OCI-LY7 (cell line): ENCODE results near the gene FANCI. TPM values are rescaled to one million over a fixed set of nuclear protein-coding genes. Genes with fewer than 3 reads are reported as not detected.

Experiments used
- BruUV-seq: library from RNA; stranded (reverse); fragments of 400-500 nt; replicated peaks from 2 replicates; lab custom pipeline; 2021; lab: Mats Ljungman, UMichigan
- CTCF ChIA-PET: fragments of 300-600 bp; sonication (Branson Sonifier 250); formaldehyde crosslinking; loops from one replicate; lab custom pipeline; 2022; ENCODE audit warnings: antibody characterized with exemption; ENCODE audit not compliant: unreplicated experiment; lab: Charles Lee
- POLR2A ChIA-PET: fragments of 300-600 bp; sonication (Branson Sonifier 250); formaldehyde crosslinking; loops from one replicate; lab custom pipeline; 2022; ENCODE audit warnings: antibody characterized with exemption; lab: Charles Lee
- DNase-seq: peaks from one replicate; pipeline ENCODE4 v3.0.0-alpha.2; 2015; ENCODE audit warnings: low spot score
- H2AFZ ChIP-seq: fragments of 200-600 bp; sonication (generic), shearing (Covaris generic); 2 replicates; pipeline ENCODE4 v1.6.1; 2014; ENCODE audit warnings: mild to moderate bottlenecking, antibody characterized with exemption, low read length, moderate library complexity
- H3K27ac ChIP-seq: fragments of 200-600 bp; sonication (generic); 2 replicates; pipeline ENCODE4 v1.5.1; 2014; ENCODE audit warnings: mixed run types, low read depth, mild to moderate bottlenecking, moderate library complexity, low read length, inconsistent platforms; ENCODE audit not compliant: poor library complexity, severe bottlenecking
- H3K36me3 ChIP-seq: fragments of 200-600 bp; sonication (generic); 2 replicates; pipeline ENCODE4 v1.6.1; 2014; ENCODE audit warnings: mild to moderate bottlenecking, antibody characterized with exemption, low read length, moderate library complexity, mixed read lengths; ENCODE audit not compliant: insufficient read depth
- H3K4me1 ChIP-seq: fragments of 200-600 bp; sonication (generic); 2 replicates; pipeline ENCODE4 v1.5.1; 2014; ENCODE audit warnings: mild to moderate bottlenecking, low read length; ENCODE audit not compliant: insufficient read depth, poor library complexity, severe bottlenecking
- H3K4me2 ChIP-seq: fragments of 200-600 bp; sonication (generic); 2 replicates; pipeline ENCODE4 v1.6.1; 2014; ENCODE audit warnings: mild to moderate bottlenecking, low read length
- H3K4me3 ChIP-seq: fragments of 200-600 bp; sonication (generic); 2 replicates; pipeline ENCODE4 v1.5.1; 2014; ENCODE audit warnings: mild to moderate bottlenecking, low read depth, low read length; ENCODE audit not compliant: poor library complexity, severe bottlenecking
- H3K79me2 ChIP-seq: fragments of 200-600 bp; sonication (generic); 2 replicates; pipeline ENCODE4 v1.6.1; 2016; ENCODE audit warnings: low read depth, mild to moderate bottlenecking, low read length, moderate library complexity, mixed read lengths; ENCODE audit not compliant: insufficient read depth
- H3K9me2 ChIP-seq: fragments of 200-600 bp; sonication (generic); 2 replicates; pipeline ENCODE4 v1.6.1; 2016; ENCODE audit warnings: mild to moderate bottlenecking, low read length, mixed read lengths; ENCODE audit not compliant: insufficient read depth
- H3K9me3 ChIP-seq: fragments of 200-600 bp; sonication (generic); 2 replicates; pipeline ENCODE4 v1.6.1; 2014; ENCODE audit warnings: mild to moderate bottlenecking, mixed run types, low read length, mixed read lengths
- H4K20me1 ChIP-seq: fragments of 200-600 bp; sonication (generic); 2 replicates; pipeline ENCODE4 v1.6.1; 2014; ENCODE audit warnings: mild to moderate bottlenecking, antibody characterized with exemption, low read length, moderate library complexity, mixed read lengths; ENCODE audit not compliant: insufficient read depth
- CTCF ChIP-seq: fragments of 200-600 bp; sonication (generic); conservative IDR thresholded peaks from 2 replicates; pipeline ENCODE4 v1.5.1; 2014; ENCODE audit warnings: mild to moderate bottlenecking, antibody characterized with exemption, low read length, moderate library complexity, mixed read lengths
- EZH2phosphoT487 ChIP-seq: fragments of 200-600 bp; sonication (generic); IDR thresholded peaks from 2 replicates; pipeline ENCODE4 v1.6.1; 2018; ENCODE audit warnings: low read depth, borderline replicate concordance, mild to moderate bottlenecking, mixed run types, antibody characterized with exemption, low read length, moderate library complexity, mixed read lengths
- intact Hi-C: fragments of 100-400 bp; cut with micrococcal nuclease; formaldehyde crosslinking; loops from one replicate; pipeline ENCODE4 v1.10.0; 2022; ENCODE audit not compliant: unreplicated experiment
- total RNA-seq, 2 experiments: library from RNA; depleted of rRNA in 1 of 2; stranded (reverse); fragments of >200 nt in 1 of 2; shearing (Covaris generic) in 1 of 2; gene quantifications; 2 replicates each; pipeline ENCODE4 v1.2.3, GENCODE V29; 2014 to 2022

FANCI gene
- total RNA-seq, 2 experiments from 2014 or later: 112 to 211 TPM

DNA sequence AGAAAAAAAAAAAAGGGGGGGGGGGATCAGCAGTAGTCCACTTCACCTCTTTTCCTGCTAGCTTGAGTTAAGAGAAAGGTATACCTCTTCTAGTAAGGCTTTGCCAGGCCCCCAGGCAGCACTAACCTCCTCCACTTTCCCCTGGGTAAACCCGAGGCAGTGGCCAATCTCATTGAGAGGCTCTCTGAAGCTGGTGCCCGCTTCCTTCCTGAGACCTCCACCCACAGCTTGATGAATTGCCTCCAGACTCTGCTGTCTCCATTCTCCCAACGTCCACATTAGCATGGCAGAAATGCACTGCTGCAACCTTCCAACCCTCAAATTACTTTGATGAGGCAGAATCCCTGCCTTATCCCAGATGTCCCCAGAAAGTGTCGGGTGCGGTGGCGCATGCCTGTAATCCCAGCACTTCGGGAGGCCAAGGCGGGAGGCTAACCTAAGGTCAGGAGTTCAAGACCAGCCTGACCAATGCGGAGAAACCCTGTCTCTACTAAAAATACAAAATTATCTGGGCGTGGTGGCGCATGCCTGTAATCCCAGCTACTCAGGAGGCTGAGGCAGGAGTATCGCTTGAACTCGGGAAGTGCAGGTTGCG, 37.7 kb upstream of the FANCI start:
- no peak overlapping the region for H3K27ac ChIP-seq
- no peak overlapping the region for H3K4me3 ChIP-seq
- H2AFZ ChIP-seq: no peak overlapping the region
- no peaks in the 10 kb centered on the region for H3K4me1 ChIP-seq
- ChIA-PET CTCF (interaction anchor here (0.7 to 2.0 kb wide), 3 partner anchors 24 to 28 kb away, joined by 4 to 6 read pairs (median 4); no protein-coding TSS in a partner anchor), POLR2A (interaction anchor here (0.7 to 1.0 kb wide), 6 partner anchors 11 to 461 kb away, joined by 3 to 4 read pairs (median 3); no protein-coding TSS in a partner anchor)
- H3K36me3 ChIP-seq: no peaks in the 10 kb centered on the region
- H4K20me1 ChIP-seq: no peaks in the 10 kb centered on the region
- H3K9me2 ChIP-seq: no peaks in the 10 kb centered on the region
- intact Hi-C loops: loop anchor here (5.0 kb wide), 1 partner anchor 96 kb away; no protein-coding TSS in a partner anchor
- H3K9me3 ChIP-seq: no peaks in the 10 kb centered on the region
- no peak for TF ChIP-seq CTCF
- no peak for TF ChIP-seq EZH2phosphoT487
- no TSS peak for BruUV-seq
- H3K79me2 ChIP-seq: no peaks in the 10 kb centered on the region
- DNase-seq: no peak
- no peak overlapping the region for H3K4me2 ChIP-seq

DNA sequence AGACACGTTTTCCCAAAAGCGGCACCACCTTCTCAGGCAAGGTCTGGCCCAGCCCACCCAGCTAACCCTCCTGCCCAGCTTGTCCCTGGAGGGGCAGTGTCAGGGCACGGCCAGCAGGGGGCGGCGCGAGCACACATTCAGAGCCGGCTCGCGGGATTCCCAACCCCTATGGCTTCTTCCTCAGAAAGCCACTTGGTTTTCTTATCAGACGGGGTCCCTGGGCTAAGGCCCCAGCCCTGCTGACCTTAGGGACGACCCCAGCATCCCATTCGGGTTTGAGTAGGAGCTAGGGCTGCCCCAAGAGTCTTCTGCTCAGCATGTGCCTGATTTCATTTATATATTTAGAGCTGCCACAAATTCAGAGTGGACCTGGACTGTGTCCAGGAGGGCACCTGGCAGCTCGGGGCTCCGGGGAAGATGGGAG, 36.9 kb upstream of the FANCI start:
- no peaks in the 10 kb centered on the region for H4K20me1 ChIP-seq
- no peaks in the 10 kb centered on the region for H3K9me2 ChIP-seq
- BruUV-seq: no TSS peak
- no peaks in the 10 kb centered on the region for H3K4me1 ChIP-seq
- no peaks in the 10 kb centered on the region for H3K36me3 ChIP-seq
- H3K79me2 ChIP-seq: no peaks in the 10 kb centered on the region
- CTCF ChIA-PET: interaction anchor here (0.6 to 2.0 kb wide), 5 partner anchors 24 to 103 kb away, joined by 3 to 6 read pairs (median 4); partner anchors contain the start of gene FANCI
- intact Hi-C loops: loop anchor here (5.0 kb wide), 1 partner anchor 95 kb away; no protein-coding TSS in a partner anchor
- H2AFZ ChIP-seq: peak overlapping the region; percentile 52; the same call in 1 of the 2 replicates
- DNase-seq: peak; percentile 70
- no peak for TF ChIP-seq EZH2phosphoT487
- TF ChIP-seq CTCF: peak; percentile 97
- POLR2A ChIA-PET: interaction anchor here (0.6 to 1.0 kb wide), 7 partner anchors 10 to 509 kb away, joined by 3 to 4 read pairs (median 3); no protein-coding TSS in a partner anchor
- no peak overlapping the region for H3K4me3 ChIP-seq
- H3K9me3 ChIP-seq: no peaks in the 10 kb centered on the region
- peak overlapping the region; percentile 39 for H3K4me2 ChIP-seq
- H3K27ac ChIP-seq: no peak overlapping the region

- intact Hi-C loops: loop anchor here (5.0 kb wide), 1 partner anchor 94 kb away; no protein-coding TSS in a partner anchor
- Histone ChIP-seq H3K4me3 (no peak overlapping the region), H3K9me2 (no peaks in the 10 kb centered on the region), H3K4me1 (no peaks in the 10 kb centered on the region), H3K9me3 (no peaks in the 10 kb centered on the region), H3K79me2 (no peaks in the 10 kb centered on the region), H4K20me1 (no peaks in the 10 kb centered on the region), H3K4me2 (no peak overlapping the region), H2AFZ (no peak overlapping the region), H3K27ac (no peak overlapping the region), H3K36me3 (no peaks in the 10 kb centered on the region)
- POLR2A ChIA-PET: no interaction called here
- no peak for DNase-seq
- no TSS peak for BruUV-seq
- CTCF ChIA-PET: no interaction called here
- TF ChIP-seq CTCF (no peak), EZH2phosphoT487 (no peak)
Observed at GRCh38 chr15:89208256-89208655, 35.5 kb upstream of the FANCI start.
